GM19193 (cell line): ENCODE data around the gene TF.
A peak's percentile ranks its signal among the peaks of the same experiment; 100 is the strongest.

Experiments used
- POLR2A ChIP-seq: IDR thresholded peaks from 4 replicates; pipeline ENCODE4 v1.6.1; 2011; ENCODE audit not compliant: insufficient read depth, insufficient read length; ENCODE audit errors: extremely low read depth

TF gene

DNA sequence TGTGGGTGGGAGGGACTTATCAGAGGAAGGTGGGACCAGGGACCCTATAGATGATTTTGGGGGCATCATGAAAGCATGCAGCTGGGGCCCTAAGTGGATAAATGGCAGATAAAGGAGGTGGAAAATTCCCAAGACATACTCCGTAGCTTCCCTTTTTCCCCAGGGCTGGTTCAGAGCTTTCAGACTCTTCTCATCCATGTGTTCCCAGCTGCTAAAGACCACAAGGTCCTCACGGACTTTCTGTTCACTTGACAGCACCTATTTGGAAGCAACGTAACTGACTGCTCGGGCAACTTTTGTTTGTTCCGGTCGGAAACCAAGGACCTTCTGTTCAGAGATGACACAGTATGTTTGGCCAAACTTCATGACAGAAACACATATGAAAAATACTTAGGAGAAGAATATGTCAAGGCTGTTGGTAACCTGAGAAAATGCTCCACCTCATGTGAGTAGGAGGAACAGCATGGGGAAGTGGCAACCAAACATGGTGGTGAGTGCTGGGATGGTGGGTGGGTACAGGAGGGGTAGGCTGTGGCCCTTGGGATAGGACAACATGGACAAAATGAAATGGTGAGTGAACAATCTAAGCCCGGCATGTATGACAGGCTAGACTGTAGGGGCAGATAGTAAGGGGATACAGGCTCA lies 30.7 kb downstream of the TF start:
- TF ChIP-seq POLR2A: no peak

DNA sequence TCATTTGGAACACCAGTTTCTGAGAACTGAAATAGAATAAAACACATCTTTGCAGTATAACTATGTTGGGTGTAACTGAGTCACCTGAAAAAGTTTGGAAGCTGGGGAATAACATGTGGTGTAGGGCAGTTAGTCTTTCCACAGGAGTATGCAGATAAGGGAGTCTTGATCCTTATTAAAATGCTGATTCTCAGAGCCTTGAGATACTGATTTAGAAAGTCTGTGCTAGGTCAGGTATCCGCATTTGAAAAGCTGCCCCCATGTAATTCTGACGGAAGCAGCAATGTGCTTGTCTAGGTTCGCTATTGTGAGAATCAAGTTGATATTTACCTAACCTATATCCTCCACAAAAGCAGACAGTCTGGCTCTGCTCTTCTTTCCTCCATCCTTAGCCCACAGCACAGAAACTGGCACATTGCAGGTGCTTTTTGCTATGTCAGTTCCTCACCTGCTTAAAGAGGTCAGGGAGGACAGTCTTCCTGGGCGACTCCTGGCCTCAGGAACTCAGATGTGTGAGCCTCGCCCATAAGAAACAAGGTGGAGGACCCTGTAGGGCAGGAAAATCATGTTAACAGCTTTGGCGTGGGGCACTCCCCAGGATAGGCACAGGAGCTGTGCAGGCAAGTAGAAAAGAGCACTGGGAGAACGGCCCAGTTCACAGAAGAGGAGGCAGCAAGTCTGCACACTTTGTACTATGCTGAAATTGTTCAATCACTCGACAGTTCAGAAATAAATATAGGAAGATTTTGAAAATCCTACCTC lies 31.8 kb downstream of the TF start:
- TF ChIP-seq POLR2A: no peak

DNA sequence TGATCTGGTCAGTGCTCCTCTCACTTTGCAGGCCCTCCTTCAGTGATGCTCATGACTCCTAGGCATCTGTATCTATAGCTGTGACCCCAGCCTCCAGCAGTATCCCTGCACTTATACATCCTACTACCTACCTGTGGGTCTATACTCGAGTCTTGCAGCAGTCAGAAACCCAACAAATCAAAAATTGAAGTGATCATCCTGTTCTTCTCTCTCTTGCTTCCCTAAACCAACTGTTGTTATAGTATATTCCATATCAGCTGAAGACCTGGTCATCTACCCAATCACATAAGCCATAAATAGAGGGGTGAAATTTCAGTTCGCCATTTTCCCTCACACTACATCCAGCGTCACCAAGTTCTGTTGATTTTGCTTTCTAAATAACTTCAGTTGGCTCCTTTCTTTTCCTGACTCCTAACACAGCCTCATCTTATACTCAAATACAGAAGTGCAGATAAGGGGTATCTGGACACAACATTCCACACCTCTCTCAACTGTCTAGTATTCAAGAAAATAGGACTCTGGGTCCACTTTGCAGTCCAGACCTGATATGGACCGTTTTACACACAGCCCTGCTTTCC lies 33.5 kb downstream of the TF start:
- no peak for TF ChIP-seq POLR2A

DNA sequence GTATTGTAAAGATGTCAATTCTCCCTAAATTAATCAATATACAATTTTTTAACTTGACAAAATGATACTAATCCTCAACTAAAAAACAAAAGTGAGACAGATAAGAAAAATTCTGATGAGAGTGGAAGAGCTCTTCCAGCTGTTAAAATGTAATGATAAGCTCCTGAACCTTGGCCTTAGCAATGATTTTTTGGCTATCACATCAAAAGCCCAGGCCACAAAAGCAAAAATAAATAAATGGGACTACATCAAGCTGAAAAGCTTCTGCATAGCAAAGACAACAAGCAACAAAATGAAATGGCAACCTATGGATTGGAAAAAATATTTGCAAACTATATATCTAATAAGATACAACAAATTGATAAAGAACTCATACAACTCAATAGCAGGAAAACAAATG lies 35.4 kb downstream of the TF start:
- no peak for TF ChIP-seq POLR2A

DNA sequence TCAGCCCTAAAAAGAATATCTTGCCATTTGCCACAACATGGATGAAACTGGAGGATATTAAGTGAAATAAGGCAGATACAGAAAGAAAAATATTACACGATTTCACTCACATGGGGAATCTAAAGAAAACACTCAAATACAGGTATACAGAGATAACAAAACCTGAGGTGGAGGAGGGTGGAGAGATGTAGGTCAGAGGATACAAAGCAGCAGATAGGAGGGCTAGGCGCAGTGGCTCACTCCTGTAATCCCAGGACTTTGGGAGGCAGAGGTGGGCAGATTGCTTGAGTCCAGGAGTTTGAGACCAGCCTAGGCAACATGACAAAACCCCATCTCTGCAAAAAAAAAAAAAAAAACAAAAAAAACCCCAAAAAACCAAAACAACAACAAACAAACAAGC lies 36.3 kb downstream of the TF start:
- TF ChIP-seq POLR2A: no peak

DNA sequence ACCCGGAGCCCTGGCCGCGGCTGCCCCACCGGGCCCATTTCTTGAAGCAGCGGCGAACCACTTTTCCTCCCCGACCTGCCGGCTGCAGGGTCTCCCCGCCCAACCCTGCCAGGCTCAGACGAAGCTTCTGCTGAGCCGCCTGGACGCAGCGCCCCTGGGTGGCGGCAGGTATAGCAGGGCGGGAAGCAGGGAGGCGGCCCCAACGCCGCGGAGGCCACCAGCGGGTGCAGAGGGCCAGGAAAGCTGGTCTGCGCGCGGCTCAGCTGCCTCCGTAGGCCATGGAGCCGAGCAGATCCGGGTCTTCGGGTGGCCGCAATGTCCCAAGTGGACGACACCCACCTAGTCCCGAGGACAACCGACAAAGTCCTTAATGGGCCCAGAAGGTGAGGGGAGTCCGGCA lies 37.6 kb downstream of the TF start:
- TF ChIP-seq POLR2A: no peak

DNA sequence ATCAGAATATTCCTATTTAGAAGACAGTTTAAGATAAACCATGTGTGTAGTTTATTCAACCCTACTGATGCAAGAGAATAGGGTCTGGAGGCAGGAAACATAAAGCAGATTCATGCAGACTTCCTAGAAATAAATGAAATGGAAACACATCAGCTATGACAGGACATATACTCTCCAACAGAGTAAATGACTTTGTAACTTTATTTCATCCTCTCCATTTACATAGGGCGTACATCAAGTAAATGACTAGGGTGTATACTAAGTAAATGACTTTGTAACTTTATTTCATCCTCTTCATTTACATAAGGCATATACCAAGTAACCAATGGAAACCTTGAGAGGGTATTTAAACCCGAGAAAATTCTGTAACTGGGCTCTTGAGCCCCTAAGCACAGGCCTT lies 41.8 kb downstream of the TF start:
- no peak for TF ChIP-seq POLR2A

DNA sequence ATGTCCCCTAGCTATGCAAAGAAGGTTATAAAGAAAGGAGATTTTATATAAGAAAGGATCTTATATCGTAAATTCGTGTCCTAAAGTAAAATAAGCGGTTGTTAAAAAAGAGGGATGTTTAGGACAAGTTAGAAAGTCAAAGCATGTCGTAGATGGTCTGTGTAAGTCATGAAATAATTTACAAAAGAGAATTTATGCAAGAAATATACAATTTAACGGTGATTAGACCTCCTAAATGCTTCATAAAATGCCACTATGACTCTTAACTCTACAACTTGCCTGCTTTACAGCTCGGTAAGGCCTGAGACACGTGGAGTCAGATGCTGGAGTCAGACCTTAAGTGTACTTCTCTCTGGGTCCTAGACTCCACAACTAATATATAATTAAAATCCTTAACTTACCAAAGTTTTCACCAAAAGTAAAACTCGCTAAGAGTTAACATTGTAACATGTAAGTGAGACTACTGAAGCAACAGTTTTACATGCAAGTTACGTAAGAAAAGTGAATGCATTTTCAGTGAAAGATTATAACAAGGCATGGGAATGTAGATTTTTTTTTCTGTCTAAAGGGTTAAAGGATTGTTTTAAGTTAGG lies 46.1 kb downstream of the TF start:
- TF ChIP-seq POLR2A: no peak

DNA sequence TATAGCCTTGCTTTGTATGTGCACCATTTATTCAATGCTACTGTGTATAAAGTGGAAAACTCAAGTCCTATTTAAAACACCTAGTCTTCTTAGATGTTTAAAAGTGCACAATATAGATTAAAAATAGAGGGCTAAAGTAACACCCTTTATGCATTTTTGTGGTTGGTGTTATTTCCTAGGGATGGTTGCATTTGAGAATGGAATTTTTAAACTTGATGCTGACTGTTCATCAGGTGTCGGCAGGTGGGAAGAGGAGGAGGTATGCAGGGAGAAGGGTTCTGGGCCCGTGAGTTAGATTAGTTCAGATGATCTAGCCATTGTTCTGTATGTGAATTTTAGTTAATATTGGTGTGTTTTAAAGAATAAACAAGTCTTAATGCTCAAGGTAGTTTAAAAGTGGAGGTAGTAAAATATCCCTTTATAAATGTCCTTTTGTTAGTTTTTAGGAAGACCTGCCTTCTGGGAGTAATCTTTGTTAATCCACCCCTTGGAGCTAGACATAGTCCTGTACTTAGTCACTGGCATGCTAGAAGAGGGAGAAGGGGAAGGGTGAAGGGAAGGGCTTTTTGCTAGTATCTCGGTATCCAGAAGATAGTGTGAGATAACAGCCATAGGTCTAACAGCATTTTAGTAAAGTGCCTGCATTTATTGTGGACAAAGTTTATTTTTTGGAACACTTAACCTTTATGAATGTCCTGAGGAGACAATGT lies 51.4 kb downstream of the TF start:
- no peak for TF ChIP-seq POLR2A

DNA sequence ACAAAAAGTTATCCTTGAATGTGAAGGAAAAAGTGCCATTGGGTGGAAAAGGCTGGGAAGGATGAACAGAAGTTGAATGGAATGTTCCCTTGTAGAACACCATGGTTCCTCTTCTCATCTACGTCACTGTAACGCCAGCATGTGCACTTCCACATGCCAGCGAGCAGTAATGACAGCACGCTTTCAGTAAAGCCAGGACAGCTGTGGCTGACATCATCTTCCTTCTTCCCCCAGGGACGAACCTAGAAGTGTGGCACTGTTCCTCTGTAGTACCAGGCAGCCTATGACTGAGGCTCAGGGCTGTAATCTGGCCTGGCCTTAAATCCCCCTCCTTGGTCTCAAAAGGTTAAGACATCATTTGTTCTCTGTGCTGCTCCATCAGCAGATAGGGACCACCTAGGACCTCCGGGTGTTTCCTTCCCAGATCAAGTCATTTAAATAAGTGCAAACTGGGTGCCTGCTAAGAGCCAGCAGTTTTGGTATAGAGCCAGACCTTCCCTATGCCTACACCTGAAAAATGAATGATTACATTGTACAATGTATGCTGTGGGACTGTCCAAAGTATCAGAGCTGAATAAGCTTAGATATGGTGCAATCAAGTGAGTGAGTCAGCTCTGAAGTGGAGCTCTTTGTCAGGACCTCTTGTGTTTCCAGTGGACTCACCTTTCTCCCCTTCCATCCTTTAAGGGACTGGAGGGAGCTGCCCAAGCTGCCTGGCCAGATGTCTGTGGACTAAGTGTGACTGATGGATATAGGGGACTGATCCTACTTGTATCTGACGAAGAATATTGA lies 53.8 kb downstream of the TF start:
- TF ChIP-seq POLR2A: no peak

DNA sequence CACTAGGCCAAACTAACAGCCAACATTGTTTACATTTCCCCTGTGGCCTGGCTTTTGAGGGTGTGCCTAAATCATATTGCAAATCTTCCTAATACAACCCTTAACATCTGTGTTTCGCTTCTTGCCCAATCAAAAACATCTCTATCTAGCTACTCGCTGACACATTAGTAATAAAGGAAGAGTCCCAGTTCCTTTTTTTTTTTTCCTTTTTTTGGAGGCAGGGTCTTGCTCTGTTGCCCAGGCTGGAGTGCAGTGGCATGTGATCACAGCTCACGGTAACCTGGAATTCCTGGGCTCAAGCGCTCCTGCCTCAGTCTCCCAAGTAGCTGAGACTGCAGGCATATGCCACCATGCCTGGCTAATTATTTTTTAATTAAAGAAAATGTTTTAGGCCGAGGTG lies 57.3 kb downstream of the TF start:
- no peak for TF ChIP-seq POLR2A

DNA sequence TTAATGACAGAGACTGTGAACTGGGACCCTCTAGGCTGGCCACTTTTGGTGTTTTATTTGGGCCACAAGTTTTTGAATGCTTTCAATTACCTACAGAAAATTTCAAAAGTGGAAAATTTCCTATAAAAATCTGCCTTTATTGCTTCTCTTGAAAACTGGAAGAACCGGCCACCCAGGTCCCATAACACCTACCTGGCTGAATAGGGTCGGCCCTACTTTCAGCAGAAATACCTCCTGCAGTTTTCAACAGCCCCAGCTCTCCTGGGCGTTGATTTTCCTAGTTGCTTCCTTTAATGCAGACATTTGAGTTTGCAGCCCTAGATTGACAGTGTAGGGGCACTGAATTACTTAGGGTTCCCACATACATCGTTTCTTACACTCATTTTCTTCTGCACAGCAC lies 58.7 kb downstream of the TF start:
- TF ChIP-seq POLR2A: no peak

DNA sequence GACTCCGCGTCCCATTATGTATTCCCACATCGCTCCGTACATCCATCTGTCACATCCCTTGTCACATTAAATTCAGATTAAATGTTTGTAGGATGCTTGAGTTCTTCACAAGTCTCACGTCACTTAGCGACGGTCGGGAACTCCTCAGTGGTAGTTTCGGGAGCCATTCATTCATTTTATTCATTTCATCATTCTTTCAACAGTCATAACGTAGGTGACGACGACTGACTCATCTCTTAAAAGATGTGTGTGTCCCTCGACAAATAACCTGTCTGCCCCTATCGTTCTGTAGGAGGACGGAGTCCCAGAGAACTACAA lies 59.1 kb downstream of the TF start:
- TF ChIP-seq POLR2A: no peak

DNA sequence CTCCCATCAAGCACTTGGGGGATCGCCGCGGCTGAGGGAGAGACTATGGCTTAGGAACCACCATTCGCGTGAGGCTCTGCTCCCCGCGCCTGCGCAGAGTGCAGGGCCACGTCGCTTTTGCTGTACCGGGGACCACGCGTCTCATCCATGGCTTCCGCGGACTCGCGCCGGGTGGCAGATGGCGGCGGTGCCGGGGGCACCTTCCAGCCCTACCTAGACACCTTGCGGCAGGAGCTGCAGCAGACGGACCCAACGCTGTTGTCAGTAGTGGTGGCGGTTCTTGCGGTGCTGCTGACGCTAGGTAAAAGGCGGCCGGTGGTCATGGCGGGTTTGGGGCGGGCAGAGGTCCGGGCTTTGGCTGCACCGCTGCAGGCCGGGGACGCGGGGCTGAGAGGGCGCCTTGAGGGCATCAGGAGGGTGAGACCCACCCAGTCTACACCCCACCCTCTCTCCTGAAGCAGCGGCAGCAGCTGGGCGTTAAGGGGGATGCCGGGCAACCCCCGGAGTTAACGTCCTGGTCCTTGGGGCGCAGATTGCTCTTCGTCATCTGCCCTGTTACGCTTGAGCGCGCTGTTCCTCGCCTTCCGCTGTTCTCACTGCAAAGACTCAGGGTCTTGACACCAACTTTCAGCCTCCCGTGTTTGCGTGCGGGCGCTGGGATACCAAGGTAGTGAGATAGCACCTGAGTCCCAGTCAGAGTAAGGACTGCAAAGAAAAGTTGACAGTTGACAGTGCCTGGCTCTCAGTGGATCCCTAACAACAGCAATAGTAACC lies 59.7 kb downstream of the TF start, which contains the start of gene SRPRB:
Gene SRPRB, plus strand, starts transcription at position 114 of the 774 bp plus-strand sequence. Its CDS starts 34 bp downstream, at position 148.
- peak; percentile 87 for TF ChIP-seq POLR2A
